ENCODE data around the gene NRROS.

DNA sequence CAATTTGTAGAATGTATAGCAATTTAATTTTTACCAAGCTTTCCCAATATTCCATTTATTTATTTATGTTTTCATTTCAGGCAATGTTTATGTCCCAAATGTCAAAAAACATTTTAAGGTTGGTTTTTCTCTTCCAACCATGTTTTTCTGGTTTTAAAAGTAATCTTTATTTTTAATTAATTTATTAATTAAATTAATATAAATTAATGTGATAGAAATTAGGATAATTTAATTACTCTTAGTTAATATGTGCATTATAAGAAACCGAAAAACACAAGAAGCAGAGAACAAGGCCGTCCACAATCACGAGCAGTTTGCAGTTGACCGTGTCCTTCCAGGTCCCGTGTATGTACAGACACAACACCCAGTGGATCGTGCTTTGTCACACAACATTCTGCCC lies 36.8 kb upstream of the NRROS start:
- no peak for TF ChIP-seq POLR2A (IDR thresholded peaks at IDR 0.05; ENCODE audit: low read depth, low read length)
- TF ChIP-seq, protein P1, sequence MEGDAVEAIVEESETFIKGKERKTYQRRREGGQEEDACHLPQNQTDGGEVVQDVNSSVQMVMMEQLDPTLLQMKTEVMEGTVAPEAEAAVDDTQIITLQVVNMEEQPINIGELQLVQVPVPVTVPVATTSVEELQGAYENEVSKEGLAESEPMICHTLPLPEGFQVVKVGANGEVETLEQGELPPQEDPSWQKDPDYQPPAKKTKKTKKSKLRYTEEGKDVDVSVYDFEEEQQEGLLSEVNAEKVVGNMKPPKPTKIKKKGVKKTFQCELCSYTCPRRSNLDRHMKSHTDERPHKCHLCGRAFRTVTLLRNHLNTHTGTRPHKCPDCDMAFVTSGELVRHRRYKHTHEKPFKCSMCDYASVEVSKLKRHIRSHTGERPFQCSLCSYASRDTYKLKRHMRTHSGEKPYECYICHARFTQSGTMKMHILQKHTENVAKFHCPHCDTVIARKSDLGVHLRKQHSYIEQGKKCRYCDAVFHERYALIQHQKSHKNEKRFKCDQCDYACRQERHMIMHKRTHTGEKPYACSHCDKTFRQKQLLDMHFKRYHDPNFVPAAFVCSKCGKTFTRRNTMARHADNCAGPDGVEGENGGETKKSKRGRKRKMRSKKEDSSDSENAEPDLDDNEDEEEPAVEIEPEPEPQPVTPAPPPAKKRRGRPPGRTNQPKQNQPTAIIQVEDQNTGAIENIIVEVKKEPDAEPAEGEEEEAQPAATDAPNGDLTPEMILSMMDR (conservative IDR thresholded peaks at IDR 0.05; ENCODE audit: low read depth, low read length) = no peak
- no peak for TF ChIP-seq NFE2L2 (IDR thresholded peaks at IDR 0.05; ENCODE audit: low read depth, low read length)
- no peak for TF ChIP-seq RCOR1 (IDR thresholded peaks at IDR 0.05; ENCODE audit: insufficient replicate concordance, low read length)

Data from IMR-90 (cell line).